ENCODE results near the gene PARD6B.

The PARD6B gene

GRCh38 chr20:50724112-50724725, 7.2 kb upstream of the PARD6B start:
- DNase-seq (ENCODE audit: low spot score), result no peak

GRCh38 chr20:50724851-50725723, 6.3 kb upstream of the PARD6B start:
- DNase-seq (ENCODE audit: low spot score), result no peak

GRCh38 chr20:50725724-50726005, 5.7 kb upstream of the PARD6B start:
- DNase-seq (ENCODE audit: low spot score), result no peak

- no peak for DNase-seq (ENCODE audit: low spot score)
These were observed 4.2 kb upstream of the PARD6B start for GRCh38 chr20:50726955-50727791.

GRCh38 chr20:50727792-50728485, 3.4 kb upstream of the PARD6B start:
- no peak for DNase-seq (ENCODE audit: low spot score)

- DNase-seq (ENCODE audit: low spot score), result no peak
These were observed 2.8 kb upstream of the PARD6B start for GRCh38 chr20:50728486-50728980.

GRCh38 chr20:50728981-50729874, 2.2 kb upstream of the PARD6B start:
- no peak for DNase-seq (ENCODE audit: low spot score)

- DNase-seq (ENCODE audit: low spot score), result no peak
These were observed 1.2 kb upstream of the PARD6B start for GRCh38 chr20:50729901-50730764.

- no peak for DNase-seq (ENCODE audit: low spot score)
These were observed 670 bp upstream of the PARD6B start for GRCh38 chr20:50730765-50731054.

- DNase-seq (ENCODE audit: low spot score), result no peak
These were observed 730 bp downstream of the PARD6B start for GRCh38 chr20:50731930-50732690.

- DNase-seq (ENCODE audit: low spot score), result no peak
These were observed 2.4 kb downstream of the PARD6B start for GRCh38 chr20:50733644-50734349.

GRCh38 chr20:50734730-50735679, 3.6 kb downstream of the PARD6B start:
- DNase-seq (ENCODE audit: low spot score), result no peak

GRCh38 chr20:50735813-50736212, 4.4 kb downstream of the PARD6B start:
- DNase-seq (ENCODE audit: low spot score), result no peak

- no peak for DNase-seq (ENCODE audit: low spot score)
These were observed 6.0 kb downstream of the PARD6B start for GRCh38 chr20:50737352-50737751.

- no peak for DNase-seq (ENCODE audit: low spot score)
These were observed 11.7 kb downstream of the PARD6B start for GRCh38 chr20:50743087-50743486.

- no peak for DNase-seq (ENCODE audit: low spot score)
These were observed 12.9 kb downstream of the PARD6B start for GRCh38 chr20:50744143-50744792.

GRCh38 chr20:50745634-50746137, 14.3 kb downstream of the PARD6B start:
- DNase-seq (ENCODE audit: low spot score), result no peak
